Epithelial cell of proximal tubule (primary cell): ENCODE data around the gene ZSCAN30. TPM values are rescaled to one million over a fixed set of nuclear protein-coding genes. Genes with fewer than 3 reads are reported as not detected.

Experiments
- DNase-seq: peaks from one replicate; pipeline ENCODE4 v3.0.0-alpha.2; 2011; ENCODE audit warnings: low read depth
- H3K4me3 ChIP-seq: 2 replicates; pipeline ENCODE4 v1.5.1; 2011; ENCODE audit warnings: low read depth, mild to moderate bottlenecking, low read length
- total RNA-seq: library from RNA; depleted of rRNA; stranded (reverse); fragments of >200 nt; gene quantifications from 2 replicates; pipeline ENCODE4 v1.2.3, GENCODE V29; 2015
- TF ChIP-seq, protein P1 (sequence below): conservative IDR thresholded peaks from 2 replicates; pipeline ENCODE4 v1.5.1; 2012; ENCODE audit warnings: low read depth, mild to moderate bottlenecking, low read length

Gene ZSCAN30
- total RNA-seq, 1 donor from 2014 or later, result 5.1 TPM

DNA sequence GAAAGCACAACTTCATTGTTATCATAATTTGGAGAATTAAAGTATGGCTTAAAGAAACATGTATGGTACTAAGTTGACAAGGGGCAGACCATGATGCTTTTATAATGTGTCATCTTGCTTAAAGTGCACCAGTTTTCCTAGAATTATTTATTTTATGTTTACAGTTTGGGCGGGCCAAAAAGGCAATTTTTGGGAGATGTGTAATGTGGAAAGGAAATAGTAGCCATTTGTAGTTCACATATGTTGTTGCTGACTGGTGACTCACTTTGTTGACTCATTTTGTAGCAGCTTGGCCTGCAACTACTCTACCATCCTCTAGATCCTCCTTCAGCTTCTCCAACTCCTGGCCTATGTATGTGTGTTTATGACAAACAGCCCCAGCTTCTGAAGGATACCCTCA lies 7.7 kb downstream of the ZSCAN30 start:
- TF ChIP-seq, protein P1, sequence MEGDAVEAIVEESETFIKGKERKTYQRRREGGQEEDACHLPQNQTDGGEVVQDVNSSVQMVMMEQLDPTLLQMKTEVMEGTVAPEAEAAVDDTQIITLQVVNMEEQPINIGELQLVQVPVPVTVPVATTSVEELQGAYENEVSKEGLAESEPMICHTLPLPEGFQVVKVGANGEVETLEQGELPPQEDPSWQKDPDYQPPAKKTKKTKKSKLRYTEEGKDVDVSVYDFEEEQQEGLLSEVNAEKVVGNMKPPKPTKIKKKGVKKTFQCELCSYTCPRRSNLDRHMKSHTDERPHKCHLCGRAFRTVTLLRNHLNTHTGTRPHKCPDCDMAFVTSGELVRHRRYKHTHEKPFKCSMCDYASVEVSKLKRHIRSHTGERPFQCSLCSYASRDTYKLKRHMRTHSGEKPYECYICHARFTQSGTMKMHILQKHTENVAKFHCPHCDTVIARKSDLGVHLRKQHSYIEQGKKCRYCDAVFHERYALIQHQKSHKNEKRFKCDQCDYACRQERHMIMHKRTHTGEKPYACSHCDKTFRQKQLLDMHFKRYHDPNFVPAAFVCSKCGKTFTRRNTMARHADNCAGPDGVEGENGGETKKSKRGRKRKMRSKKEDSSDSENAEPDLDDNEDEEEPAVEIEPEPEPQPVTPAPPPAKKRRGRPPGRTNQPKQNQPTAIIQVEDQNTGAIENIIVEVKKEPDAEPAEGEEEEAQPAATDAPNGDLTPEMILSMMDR, result no peak
- no peak overlapping the region for H3K4me3 ChIP-seq
- DNase-seq, result no peak

DNA sequence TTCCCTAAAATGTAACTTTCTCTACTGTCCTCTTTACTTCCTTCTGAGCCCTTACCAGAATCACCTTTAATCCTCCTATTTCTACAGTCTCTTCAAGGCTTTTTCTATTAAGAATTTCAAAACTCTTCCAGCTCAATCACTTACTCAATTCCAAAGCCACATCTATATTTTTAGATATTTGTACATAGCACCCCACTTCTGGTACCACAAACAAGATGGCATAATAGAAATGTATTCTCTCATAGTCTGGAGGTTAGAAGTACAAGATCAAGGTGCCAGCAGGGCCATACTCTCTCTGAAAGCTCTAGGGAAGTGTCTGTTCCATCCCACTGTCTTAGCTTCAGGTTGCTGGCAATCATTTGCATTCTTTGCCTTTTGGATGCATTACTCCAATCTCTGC lies 11.1 kb downstream of the ZSCAN30 start:
- DNase-seq, result no peak
- no peak overlapping the region for H3K4me3 ChIP-seq
- TF ChIP-seq, protein P1, result no peak

DNA sequence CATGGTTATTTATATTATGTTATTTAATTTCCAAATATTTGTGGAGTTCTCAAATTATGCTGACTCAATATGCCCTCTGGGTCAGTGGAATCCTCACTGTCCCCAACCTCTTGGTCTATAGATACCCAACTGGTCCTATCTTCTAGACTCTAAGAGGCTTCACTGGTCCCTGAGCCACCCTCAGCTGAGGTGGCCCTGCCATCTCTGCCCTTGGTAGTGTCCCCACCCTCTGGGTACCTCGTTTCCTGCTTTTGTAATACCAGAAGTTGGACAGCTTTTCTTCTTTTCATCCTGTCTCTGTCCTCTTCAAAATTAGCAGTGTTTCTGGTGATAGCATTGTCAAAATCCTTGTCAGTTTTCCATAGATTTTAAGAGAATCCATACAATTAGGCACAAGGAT lies 11.9 kb downstream of the ZSCAN30 start:
- no peak overlapping the region for H3K4me3 ChIP-seq
- DNase-seq, result no peak
- TF ChIP-seq, protein P1, result no peak

DNA sequence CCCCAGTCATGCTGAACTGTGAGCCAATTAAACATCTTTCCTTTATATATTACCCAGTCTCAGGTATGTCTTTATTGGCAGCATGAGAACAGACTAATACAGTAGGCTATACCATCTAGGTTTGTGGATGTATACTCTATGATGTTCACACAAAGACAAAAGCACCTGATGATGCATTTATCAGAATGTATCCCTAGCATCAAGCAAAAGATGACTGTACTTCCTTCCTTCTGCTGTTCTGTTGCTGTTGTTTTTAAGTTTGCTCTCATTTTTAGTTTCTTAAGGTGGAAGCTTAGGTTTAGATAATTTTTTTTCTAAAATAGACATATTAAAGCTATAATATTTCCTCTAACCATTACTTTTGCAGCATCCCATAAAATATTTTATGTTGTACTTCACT lies 12.4 kb downstream of the ZSCAN30 start:
- TF ChIP-seq, protein P1, result no peak
- DNase-seq, result no peak
- no peak overlapping the region for H3K4me3 ChIP-seq

DNA sequence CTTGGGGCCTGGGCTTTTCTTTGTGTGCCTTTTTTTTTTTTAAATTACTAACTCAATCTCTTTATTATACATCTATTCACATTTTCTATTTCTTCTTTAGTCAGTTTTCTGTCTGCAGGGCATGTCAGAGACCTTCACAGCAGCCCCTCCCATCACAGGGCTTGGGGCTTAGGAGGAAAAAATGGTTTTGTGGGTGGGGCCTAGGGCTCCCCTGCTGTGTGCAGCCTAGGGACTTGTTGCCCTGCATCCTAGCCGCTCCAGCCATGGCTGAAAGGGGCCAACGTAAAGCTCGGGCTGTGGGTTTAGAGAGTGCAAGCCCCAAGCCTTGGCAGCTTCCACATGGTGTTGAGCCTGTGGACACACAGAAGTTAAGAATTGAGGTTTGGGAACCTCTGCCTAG lies 13.8 kb downstream of the ZSCAN30 start:
- H3K4me3 ChIP-seq, result no peak overlapping the region
- no peak for DNase-seq
- TF ChIP-seq, protein P1, result no peak

DNA sequence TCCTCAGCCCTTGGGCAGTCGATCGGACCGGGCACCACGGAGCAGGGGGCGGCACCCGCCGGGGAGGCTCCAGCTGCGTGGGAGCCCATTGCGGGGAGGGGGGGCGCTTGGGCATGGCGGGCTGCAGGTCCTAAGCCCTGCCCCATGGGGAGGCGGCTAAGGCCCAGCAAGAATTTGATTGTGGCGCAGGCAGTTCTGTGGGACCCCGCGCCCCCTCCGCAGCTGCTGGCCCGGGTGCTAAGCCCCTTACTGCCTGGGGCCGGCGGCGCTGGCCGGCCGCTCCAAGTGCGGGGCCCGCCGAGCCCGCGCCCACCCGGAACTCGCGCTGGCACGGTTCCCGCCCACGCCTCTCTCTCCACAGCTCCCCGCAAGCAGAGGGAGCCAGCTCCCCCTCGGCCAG lies 18.4 kb downstream of the ZSCAN30 start:
- H3K4me3 ChIP-seq, result no peak overlapping the region
- DNase-seq, result no peak
- TF ChIP-seq, protein P1, result no peak

DNA sequence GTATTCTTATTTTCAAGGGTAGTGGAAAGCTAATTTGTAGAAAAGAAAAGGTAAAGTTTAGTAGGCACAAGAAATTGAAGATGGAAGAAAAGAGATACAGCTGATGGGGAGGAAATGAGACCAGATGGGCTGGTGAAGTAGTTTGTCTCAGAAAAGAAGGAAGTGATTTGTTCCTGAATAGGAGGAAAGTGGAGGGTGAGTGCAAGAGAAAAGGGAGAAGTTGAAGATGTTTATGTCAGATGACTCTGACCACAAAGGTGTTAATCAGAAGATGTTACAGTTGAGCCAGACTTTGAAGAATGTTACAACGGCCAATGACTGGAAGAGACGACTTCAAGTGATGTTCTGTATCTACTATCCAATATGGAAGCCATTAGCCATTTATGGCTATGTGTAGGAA lies 21.2 kb downstream of the ZSCAN30 start:
- no peak for DNase-seq
- H3K4me3 ChIP-seq, result no peak overlapping the region
- TF ChIP-seq, protein P1, result no peak
